Hepatocyte (in vitro differentiated cells): Measurements from ENCODE around the gene ING4. TPM values are rescaled to one million over a fixed set of nuclear protein-coding genes. Genes with fewer than 3 reads are reported as not detected.

Experiments
- DNase-seq: peaks from one replicate; pipeline ENCODE4 v3.0.0-alpha.2; 2016; ENCODE audit warnings: low spot score
- H2AFZ ChIP-seq: fragments of 200-600 bp; sonication (generic); 2 replicates; pipeline ENCODE4 v1.6.0; 2016; ENCODE audit warnings: antibody characterized with exemption, mild to moderate bottlenecking
- H3K27ac ChIP-seq: fragments of 200-600 bp; sonication (generic); 2 replicates; pipeline ENCODE4 v1.5.1; 2016; ENCODE audit warnings: mild to moderate bottlenecking
- H3K27me3 ChIP-seq: fragments of 200-600 bp; sonication (generic); 2 replicates; pipeline ENCODE4 v1.6.1; 2016
- H3K36me3 ChIP-seq: fragments of 200-600 bp; sonication (generic); replicated peaks from 2 replicates; pipeline ENCODE4 v1.5.1; 2016; ENCODE audit warnings: low read depth; ENCODE audit not compliant: insufficient read depth
- H3K4me1 ChIP-seq: fragments of 200-600 bp; sonication (generic); 2 replicates; pipeline ENCODE4 v1.5.1; 2016; ENCODE audit warnings: mild to moderate bottlenecking, moderate library complexity; ENCODE audit not compliant: insufficient read depth
- H3K4me2 ChIP-seq: fragments of 200-600 bp; sonication (generic); 2 replicates; pipeline ENCODE4 v1.6.0; 2016
- H3K4me3 ChIP-seq: fragments of 200-600 bp; sonication (generic); 2 replicates; pipeline ENCODE4 v1.5.1; 2016; ENCODE audit warnings: mild to moderate bottlenecking
- H3K79me2 ChIP-seq: fragments of 200-600 bp; sonication (generic); 2 replicates; pipeline ENCODE4 v1.6.0; 2017; ENCODE audit warnings: mild to moderate bottlenecking
- H3K9me2 ChIP-seq: fragments of 200-600 bp; sonication (generic); replicated peaks from 2 replicates; pipeline ENCODE4 v1.6.0; 2017; ENCODE audit warnings: mild to moderate bottlenecking; ENCODE audit not compliant: insufficient read depth
- H3K9me3 ChIP-seq: fragments of 200-600 bp; sonication (generic); 2 replicates; pipeline ENCODE4 v1.5.1; 2016; ENCODE audit warnings: low read depth, mild to moderate bottlenecking
- H4K20me1 ChIP-seq: fragments of 200-600 bp; sonication (generic); 2 replicates; pipeline ENCODE4 v1.6.0; 2016; ENCODE audit warnings: mild to moderate bottlenecking; ENCODE audit not compliant: insufficient read depth, poor library complexity, severe bottlenecking
- CTCF ChIP-seq: fragments of 200-600 bp; sonication (generic); IDR thresholded peaks from 2 replicates; pipeline ENCODE4 v1.5.1; 2016; ENCODE audit warnings: antibody characterized with exemption, mild to moderate bottlenecking; ENCODE audit not compliant: poor library complexity
- EZH2 ChIP-seq: fragments of 200-600 bp; sonication (generic); IDR thresholded peaks from 2 replicates; pipeline ENCODE4 v1.6.1; 2016; ENCODE audit warnings: antibody characterized with exemption, mild to moderate bottlenecking, borderline replicate concordance
- EZH2phosphoT487 ChIP-seq: fragments of 200-600 bp; sonication (generic); IDR thresholded peaks from one replicate; pipeline ENCODE4 v1.6.1; 2018; ENCODE audit warnings: antibody characterized with exemption, mild to moderate bottlenecking, low read depth, moderate library complexity; ENCODE audit not compliant: unreplicated experiment, severe bottlenecking
- WGBS: methylation state at CpG from one replicate; pipeline ENCODE4 v1.1.6; 2016; ENCODE audit warnings: low lambda C conversion rate; ENCODE audit errors: missing lambda C conversion rate; 5-methylcytosine and 5-hydroxymethylcytosine counted together
- polyA plus RNA-seq: library from polyadenylated mRNA; unstranded; fragments of >200 nt; fragmentation: Nextera tagmentation; extraction: Ambion mirVana; gene quantifications from 2 replicates; pipeline ENCODE4 v1.2.1, GENCODE V29; 2016
- total RNA-seq: library from RNA; depleted of rRNA; stranded (reverse); fragments of >200 nt; gene quantifications from 2 replicates; pipeline ENCODE4 v1.2.3, GENCODE V29; 2014

The ING4 gene
- total and polyA plus RNA-seq, 2 experiments from 2014 or later = 38.9 to 39.7 TPM

GRCh38 chr12:6620885-6621274 lies 42.0 kb downstream of the ING4 start:
- 98% methylated on average over 29 of the region's 29 CpGs for WGBS
- DNase-seq = no peak
- no peak for TF ChIP-seq EZH2phosphoT487
- no peak for TF ChIP-seq CTCF
- no peak for TF ChIP-seq EZH2
- Histone ChIP-seq H3K9me3 (no peaks in the 10 kb centered on the region), H3K27ac (no peak overlapping the region), H3K9me2 (no peaks in the 10 kb centered on the region), H3K79me2 (no peaks in the 10 kb centered on the region), H3K4me1 (no peaks in the 10 kb centered on the region), H3K27me3 (peaks cover 3% of the 10 kb centered on the region), H3K36me3 (no peaks in the 10 kb centered on the region), H2AFZ (no peak overlapping the region), H3K4me3 (no peak overlapping the region), H3K4me2 (no peak overlapping the region), H4K20me1 (no peaks in the 10 kb centered on the region)

- Histone ChIP-seq H4K20me1 (no peaks in the 10 kb centered on the region), H3K4me1 (no peaks in the 10 kb centered on the region), H3K27me3 (peaks cover 3% of the 10 kb centered on the region), H3K9me3 (no peaks in the 10 kb centered on the region), H3K4me3 (no peak overlapping the region), H3K27ac (no peak overlapping the region), H3K4me2 (peak overlapping the region; percentile 62), H3K36me3 (no peaks in the 10 kb centered on the region), H2AFZ (no peak overlapping the region), H3K79me2 (no peaks in the 10 kb centered on the region), H3K9me2 (no peaks in the 10 kb centered on the region)
- DNase-seq = peak; percentile 66
- 45% methylated on average over 86 of the region's 88 CpGs for WGBS
- TF ChIP-seq EZH2 = no peak
- peak; percentile 50 for TF ChIP-seq CTCF
Measured at GRCh38 chr12:6620137-6620884, 42.6 kb downstream of the ING4 start.

GRCh38 chr12:6618483-6619225 lies 44.3 kb downstream of the ING4 start:
- no peak overlapping the region for H2AFZ ChIP-seq
- no peaks in the 10 kb centered on the region for H4K20me1 ChIP-seq
- peaks cover 8% of the 10 kb centered on the region for H3K4me1 ChIP-seq
- 92% methylated on average over 5 of the region's 5 CpGs for WGBS
- TF ChIP-seq CTCF = no peak
- TF ChIP-seq EZH2phosphoT487 = no peak
- TF ChIP-seq EZH2 = no peak
- no peaks in the 10 kb centered on the region for H3K79me2 ChIP-seq
- H3K4me3 ChIP-seq = no peak overlapping the region
- H3K4me2 ChIP-seq = no peak overlapping the region
- peaks cover 3% of the 10 kb centered on the region for H3K27me3 ChIP-seq
- H3K9me2 ChIP-seq = no peaks in the 10 kb centered on the region
- H3K36me3 ChIP-seq = no peaks in the 10 kb centered on the region
- H3K27ac ChIP-seq = no peak overlapping the region
- DNase-seq = no peak
- H3K9me3 ChIP-seq = no peaks in the 10 kb centered on the region
